Activated CD4-positive, CD25-positive, alpha-beta regulatory T cell (primary cell): ENCODE data around the gene SDK2.
A peak's percentile ranks its signal among the peaks of the same experiment; 100 is the strongest.

Experiments
- DNase-seq, 4 experiments: peaks; one replicate each; lab custom pipeline; 2025; lab: John Stamatoyannopoulos, UW

SDK2 gene

DNA sequence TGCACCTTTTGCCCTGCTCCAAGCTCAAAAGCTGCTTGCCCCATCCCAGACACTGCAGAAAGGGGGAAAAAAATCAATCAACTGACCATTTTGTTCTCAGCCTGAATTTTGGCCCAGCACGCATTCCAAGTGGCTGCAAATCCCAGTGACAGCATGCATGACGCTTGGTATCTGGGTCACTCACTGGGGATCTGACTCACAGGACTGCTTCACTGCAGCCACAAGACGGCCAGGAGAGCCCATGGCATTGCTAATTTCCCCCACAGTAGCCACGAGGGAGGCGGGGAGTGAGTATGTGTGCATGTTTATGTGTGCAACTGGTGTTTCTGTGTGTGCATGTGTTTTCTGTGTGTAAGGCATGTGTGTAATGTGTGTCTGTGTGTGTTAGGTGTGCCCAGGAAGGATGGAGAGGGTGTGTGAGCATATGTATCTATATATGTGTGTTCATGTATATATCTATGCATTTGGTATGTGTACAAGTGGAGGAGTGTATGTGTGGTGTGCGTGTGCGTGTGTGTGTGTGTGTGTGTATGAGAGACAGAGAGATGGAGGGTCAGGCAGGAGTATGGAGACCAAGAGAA lies 33.8 kb downstream of the SDK2 start:
- no peak for DNase-seq

DNA sequence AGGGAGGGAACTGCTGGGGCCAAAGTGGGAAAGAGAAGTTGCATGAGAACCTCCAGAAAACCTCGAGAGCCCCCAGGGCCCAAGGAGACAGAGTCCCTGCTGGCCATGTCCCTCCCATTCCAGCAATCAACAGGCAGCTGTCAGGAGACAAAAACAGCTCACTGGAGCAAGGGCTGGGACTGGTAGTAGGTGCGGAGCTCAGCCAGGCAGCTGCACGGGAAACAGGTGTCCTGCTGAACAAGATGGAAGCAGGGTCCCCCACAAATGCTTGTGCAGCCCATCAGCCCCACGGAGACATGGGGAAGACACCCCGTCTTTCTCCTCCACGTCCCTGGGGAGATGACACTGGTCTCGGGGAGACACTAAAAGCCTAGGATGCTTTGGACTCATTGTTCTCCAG lies 34.5 kb downstream of the SDK2 start:
- no peak for DNase-seq

DNA sequence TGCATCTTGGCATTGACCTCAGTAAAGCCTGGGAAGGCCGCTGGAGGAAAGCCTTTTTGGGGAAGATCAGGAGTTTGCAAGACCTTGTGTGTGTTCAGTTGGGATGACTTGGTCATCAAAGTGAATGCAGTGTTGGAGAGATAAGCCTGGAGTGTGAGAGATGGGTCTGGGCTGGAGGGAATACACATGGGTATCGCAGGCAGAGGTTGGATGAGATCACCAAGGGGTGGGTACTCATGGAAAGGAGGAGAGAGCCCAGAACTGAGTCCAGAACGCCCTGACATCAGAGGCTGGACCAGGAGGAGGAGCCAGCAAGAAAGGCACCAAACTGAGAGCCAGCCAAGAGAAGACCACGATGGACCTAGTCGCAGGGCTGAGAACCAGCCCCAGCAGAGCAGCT lies 35.2 kb downstream of the SDK2 start:
- DNase-seq: no peak

DNA sequence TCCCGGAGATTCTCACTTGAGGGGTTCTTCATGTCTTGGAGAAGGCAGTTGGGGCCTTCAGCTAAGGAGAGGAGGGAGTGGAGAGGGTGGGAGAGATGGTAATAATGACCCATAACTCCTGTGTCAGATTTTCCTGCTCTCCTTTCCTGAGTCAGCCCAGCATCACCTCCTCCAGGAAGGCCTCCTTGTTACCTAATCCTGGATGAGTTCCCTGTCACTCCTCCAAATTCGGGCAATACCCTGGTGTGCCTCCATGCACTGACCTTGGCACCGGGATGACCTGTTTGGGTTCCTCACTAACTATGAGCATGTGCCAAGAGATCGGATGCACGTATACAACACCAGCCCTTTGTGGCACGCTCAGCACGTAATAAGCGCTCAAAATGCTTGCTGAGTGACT lies 38.8 kb downstream of the SDK2 start:
- DNase-seq: no peak

DNA sequence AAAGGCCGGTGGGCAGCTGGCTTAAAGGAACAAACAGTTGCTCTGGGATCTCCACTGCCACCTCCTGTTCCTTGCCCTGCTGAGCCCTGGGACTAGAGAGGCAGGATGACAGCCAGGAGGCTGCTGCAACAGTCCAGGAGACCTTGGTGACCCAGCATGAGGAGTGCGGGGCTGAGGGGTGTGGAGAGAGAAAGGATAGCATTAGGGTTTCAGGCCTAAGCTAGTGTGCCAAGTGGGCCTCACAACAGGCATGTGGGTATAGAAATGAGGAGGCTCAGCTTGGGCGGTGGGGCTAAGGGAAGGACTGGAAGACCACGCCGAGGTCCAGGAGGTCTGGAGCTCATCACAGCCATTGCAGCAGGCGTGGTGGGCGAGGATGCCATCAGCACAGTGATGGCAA lies 39.8 kb downstream of the SDK2 start:
- DNase-seq: no peak

DNA sequence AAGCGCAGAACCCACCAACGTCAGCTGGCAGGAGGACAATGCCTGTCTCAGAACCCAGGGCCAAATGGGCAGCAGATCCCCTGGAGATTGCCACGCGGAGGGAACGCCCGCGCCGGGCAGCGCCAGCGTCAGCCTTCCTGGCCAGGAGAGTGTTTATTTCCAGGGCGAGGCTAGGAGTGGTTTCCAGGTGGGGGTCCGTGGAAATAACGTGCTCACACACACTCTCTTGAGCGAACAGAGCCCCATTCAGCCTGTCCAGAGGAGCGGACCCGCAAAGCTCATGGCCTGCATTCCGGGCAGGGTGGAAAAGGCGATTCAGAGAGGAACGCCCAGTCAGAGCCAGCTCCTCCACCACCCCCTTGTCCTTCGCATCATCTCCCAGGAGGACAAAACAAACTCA lies 40.3 kb downstream of the SDK2 start:
- DNase-seq: no peak

DNA sequence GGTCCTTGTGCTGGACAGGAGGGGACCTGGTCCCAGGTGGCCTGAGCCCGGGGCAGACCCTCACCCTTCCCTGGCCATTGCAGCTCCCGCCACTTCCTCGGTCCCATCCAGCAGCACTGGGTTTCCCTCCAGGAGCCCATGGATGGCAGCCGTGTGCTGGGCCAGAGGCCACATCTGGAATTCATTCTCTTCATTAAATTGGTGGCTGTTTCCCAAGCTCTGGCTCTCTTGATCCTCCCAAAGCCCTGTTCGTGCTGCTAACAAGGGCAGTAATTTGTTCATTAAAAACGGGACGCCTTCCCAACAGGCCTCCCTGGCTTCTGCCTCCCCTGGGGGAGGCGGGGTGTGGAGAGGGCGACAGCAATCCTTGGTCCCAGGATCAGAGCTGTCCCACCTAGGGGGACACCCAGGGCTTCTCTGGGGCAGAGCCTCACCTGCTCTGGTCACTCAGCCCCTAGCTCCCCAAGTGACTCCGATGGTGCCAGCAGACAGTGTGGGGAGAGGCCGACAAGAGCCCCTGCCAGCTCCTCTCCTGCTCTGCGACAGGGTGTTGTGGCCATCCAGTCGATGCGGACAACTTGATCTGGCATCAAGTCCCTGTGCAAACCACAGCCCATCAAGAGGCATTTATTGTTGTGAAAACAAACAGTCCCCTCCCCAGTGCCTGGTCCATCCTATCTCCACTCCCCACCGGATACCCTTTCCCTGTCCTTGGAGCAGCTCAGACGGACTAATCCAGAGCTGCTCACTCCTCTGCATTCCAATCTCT lies 44.0 kb downstream of the SDK2 start:
- no peak for DNase-seq

DNA sequence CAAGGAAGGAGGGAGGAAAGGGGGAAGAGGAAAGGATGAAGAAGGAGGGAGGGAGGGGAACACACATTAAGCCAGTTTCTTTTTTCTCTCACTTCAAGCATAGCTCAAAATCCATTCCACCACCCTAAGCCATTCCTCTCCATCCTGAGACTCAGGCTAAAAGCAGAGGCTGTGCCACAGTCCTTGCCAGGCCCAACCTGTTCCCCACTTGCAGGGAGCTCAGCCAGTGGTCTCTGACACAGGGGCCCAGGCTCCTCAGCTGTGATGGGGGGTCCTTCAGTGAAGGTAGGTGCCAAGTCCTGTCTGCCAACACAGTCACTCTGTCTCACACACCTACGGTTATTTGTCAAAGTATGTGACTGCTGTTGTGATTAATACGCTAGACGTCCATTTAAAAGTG lies 44.6 kb downstream of the SDK2 start:
- no peak for DNase-seq

DNA sequence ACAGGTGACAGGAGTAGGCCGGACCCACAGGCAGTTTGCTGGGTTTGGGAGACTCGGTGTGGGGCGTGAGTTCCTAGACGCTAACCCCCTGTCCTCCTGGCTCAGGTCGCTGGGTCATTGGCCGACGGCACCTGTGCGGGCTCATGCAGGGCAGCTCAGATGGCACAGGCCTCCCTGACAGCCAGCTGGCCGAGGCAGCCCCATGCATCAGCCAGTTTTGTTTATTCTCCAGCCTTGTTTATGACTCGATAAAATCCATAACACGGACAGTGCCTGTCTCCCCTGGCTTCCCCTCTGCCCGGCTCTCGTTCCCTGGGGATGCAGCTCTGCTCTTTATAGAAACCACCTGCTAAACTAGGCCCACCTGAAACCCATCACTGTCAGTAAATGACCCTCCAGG lies 46.0 kb downstream of the SDK2 start:
- DNase-seq: no peak

DNA sequence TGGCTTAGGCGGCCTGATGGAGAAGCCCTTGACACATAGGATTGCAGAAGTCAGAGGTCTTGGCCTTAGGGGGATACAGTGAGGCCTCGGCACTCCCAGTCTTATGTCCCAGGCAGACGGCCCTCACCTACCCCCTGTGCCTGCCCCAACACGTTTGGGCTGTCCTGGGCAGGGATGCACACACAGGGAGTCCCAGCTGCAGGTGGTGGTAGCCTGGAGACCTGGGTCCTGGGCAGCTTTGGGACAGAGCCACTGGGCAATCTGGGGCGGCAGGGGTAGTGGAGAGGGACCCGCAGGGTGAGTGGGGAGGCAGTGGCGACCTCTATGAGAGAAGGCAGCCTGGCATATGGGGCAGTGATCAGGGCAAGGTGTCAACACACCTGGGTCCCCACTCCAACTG lies 48.3 kb downstream of the SDK2 start:
- DNase-seq: no peak

DNA sequence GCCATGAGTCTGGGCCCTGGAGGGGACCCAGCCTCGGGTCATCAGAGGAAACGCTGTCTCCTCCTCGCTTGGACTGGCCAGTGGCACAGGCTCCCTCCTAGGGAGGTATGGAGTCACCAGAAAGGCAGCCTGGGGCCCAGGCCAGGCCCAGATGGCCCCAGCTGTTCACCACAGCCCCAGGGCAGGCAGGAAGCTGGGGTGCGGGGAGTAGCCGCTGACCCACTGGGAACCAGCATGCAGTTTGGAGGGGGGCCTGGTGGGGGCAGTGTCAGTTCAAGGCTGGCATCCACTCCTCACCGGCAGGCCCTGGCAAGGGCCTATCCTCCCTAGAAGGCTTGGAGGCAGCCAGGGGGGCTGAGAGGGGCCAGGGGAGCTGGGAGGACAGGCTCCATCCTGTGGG lies 48.8 kb downstream of the SDK2 start:
- no peak for DNase-seq

DNA sequence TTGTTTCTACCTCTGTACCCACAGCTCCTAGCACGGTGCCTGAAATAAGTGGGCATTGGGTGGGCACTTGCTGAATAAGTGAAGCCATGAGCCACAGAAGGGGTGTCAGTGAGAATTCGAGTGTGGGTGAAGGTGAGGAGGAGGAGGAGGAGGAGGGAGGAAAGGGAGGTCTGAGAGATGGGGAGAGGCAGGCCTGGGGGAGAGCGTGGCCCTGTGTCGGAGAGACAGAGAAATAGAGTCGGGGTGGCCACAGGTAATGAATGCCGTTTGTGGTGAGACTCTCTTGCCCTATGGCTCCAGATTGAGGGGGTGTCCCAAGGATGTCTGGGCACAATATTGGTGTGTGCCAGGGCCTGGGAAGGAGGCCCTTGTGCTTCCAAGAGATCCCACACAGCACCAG lies 49.2 kb downstream of the SDK2 start:
- DNase-seq: no peak

DNA sequence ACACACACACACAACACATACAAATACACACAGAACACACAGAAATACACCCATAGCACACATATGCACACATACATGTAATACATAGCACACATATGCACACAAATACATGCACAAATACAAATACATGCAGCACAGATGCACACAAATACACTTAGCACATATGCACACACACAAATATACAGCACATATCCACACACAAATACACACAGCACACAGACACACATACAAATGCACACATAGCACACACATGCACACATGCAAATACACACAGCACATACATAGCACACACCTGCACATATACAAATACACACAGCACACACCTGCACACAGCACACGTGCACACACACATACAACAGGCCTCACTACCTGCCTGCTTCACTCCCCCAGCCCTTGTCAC lies 49.6 kb downstream of the SDK2 start:
- no peak for DNase-seq

DNA sequence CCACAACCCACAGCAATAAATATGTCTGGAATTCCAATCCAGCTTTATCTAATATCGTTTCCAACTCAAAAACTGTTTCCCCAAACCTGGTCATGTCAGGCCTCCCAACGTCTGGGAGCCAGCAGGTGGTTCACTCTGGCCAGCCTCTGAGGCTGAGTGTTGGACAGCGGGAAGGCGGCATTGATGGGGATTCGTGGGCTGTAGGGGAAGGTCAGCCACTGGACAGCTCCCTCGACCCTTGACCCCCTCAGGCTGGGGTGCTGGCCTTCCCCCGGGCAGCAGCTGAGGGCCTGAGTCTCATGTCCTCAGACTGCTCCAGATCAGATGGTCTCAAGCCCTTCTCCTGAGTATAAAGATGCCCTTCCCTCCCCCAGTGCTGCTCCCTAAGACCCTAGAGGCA lies 50.2 kb downstream of the SDK2 start:
- no peak for DNase-seq

DNA sequence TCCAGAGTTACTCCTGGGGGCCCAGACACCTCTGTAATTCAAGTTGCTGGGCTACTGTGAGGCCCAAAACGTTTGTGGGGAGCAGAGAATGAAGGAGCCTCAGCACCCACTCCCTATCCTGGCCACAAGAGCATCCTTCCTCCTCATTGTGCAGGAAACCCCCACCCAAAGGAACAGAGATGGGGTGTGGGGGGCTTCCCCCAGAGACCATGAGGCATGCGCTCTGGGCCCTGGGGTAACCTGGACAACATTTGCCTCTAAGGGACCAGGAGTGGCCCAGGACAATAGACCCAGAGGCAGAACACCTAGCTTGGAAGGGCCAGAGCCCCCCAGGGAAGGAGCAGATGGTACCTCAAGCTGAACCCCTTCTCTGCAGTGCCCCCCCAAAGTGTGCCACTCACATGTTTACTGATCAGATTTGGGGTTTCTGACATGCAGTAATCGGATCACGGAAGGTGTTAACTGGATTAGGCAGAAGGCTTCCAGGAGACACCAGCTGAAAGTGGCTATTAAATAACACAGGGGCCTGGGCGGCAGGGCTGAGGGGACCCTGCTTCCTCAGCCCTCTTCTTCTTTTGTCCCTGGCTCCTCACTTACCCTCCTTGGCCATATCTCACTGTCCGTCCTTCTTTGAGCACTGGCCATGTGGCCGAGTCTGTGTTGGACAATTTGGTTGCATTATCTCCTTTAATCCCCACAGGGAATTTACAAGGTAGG lies 50.8 kb downstream of the SDK2 start:
- no peak for DNase-seq

DNA sequence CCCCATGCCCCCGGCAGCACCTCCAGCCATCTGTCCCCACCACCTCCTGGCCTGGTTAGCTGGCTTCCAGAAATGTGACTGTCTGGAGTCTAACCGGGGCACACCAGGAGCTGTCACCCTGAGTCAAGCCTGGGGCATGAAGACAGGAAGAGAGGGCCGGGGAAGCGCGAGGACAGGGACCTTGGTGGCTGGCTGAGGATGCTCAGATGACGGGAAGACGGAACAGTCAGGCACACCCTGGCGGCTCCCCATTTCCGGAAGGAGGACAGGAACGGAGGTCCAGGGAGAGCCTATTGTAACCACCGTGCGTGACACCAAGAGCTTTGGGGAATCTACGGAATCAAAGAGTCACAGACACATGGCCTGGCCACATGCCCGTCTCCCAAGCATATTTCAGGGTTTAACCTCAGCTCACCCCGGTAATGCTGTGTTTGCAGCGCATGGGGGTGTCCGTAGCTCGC lies 51.7 kb downstream of the SDK2 start:
- DNase-seq: no peak

DNA sequence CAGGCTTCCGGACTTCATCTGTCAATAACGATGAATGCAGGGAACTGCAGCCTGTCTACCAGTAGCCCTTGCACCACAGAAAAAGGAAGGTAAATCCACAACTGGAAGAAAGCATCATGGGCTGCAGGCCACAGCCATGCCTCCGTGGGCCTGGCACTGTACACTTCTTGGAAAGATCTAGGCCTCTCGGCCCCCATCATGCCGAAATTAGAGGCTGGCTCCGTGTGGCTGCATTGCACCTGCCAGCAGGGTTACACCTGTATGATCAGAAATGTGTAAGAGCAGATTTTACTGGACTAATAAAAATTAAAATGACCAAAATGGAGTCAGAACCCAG lies 52.2 kb downstream of the SDK2 start:
- DNase-seq: no peak

DNA sequence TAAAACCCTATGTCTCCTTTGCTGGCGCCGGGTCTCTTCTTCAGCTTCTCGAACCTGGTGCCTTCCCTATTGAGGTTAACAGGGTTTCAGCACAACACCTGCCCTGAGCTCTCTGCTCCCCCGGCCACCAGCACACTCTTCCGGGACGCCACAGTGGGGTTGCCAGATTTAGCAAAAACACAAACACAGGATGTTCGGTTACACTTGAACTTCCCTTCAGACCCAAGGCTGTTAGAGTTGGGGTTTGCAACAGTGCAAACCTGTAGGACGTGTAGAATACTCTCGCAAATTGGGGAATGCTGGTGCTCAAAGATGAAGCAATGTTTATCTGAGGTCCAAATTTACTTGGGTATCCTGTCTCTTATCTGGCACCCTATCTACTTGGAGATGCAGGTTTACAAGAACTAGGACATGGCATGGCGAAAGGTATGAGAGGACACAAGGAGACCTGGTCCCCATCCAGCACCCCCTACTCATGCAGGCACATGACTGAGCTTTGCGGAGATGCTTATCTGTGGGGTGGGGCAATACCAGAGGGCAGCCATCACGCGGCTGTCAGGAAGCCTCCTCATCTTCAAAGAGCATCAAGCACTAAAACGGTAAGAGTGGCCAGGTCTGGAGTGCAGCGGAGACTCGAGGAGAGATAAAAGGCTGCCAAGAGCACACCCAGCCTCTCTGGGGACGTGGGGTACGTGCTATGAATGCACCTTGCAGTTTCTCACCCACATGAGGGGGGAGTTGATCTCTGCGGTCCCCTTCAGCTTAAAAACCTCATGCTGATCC lies 52.8 kb downstream of the SDK2 start:
- peak in 2 of 4 experiments; percentile 50 to 58 for DNase-seq

DNA sequence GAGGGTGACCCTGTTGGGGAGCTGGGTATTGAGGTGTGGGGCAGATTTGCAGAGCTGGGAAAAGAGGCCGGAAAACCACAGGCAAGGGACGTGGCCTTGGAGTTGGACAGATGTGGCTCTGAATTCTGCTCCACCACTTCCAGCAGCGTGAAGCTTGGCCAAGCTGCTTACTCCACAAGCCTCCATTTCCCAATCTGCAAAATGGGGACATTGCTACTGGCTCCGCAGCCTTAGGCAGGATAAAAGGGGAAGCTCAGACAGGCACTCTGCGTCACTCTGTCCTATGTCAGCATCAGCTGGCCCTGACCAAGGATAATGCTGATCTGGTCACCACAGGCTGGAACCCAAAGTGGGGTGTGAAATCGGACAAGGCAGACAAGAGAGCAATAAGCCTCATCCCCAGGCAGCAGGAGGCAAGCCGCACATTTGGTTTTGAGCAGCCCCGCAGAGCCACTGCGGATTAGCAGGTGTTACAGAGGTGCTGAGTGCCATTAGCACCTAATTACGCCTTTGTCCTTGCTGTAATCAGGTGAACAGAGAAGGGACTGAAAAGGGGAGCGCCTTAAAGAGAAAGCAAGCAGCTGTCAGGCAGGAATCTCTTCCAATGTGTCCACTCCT lies 54.8 kb downstream of the SDK2 start:
- DNase-seq: no peak

DNA sequence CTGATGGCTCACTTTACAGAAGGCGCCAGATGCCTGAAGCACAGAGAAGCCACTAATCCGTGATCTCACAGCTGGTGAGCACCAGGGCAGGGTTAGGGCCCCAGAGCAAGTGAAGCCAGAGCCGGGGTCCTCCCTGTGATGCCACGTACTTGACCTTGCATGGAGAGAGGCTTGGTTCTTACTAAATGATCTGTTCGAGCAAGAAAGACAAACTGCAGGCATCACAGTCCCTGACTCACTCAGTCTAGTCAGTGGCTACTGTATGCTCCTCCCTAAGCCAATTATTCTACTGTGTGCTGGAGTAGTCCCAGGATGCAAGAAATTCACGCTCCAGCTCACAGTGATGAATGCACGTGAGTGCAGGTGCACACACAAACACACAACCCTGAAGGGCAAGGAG lies 55.4 kb downstream of the SDK2 start:
- no peak for DNase-seq

DNA sequence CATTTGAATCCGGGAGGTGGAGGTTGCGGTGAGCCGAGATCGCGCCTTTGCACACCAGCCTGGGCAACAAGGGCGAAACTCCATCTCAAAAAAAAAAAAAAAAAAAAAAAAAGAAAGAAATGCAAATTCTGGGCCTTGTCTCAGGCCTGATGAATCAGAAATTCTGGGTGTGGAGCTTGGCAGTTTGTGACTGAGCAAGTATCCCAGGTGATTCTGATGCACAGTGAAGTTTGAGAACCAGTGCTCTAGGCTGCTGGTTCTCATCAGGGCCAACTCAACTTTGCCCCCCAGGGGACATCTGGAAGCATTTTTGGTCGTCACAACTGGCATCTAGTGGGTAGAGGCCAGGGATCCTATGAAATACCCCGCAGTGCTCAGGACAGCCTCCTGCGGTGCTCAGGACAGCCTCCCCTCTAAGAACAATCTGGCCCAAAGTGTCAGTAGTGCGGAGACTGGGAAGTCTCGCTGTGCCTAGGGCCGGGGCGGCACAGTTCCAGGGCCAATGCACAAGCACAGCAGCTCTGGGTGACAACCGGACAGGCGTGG lies 55.9 kb downstream of the SDK2 start:
- DNase-seq: no peak
